ENCODE measurements around the gene UTS2R.

GRCh38 chr17:82373731-82374625 lies 2.4 kb downstream of the UTS2R start:
- TF ChIP-seq, protein P1, sequence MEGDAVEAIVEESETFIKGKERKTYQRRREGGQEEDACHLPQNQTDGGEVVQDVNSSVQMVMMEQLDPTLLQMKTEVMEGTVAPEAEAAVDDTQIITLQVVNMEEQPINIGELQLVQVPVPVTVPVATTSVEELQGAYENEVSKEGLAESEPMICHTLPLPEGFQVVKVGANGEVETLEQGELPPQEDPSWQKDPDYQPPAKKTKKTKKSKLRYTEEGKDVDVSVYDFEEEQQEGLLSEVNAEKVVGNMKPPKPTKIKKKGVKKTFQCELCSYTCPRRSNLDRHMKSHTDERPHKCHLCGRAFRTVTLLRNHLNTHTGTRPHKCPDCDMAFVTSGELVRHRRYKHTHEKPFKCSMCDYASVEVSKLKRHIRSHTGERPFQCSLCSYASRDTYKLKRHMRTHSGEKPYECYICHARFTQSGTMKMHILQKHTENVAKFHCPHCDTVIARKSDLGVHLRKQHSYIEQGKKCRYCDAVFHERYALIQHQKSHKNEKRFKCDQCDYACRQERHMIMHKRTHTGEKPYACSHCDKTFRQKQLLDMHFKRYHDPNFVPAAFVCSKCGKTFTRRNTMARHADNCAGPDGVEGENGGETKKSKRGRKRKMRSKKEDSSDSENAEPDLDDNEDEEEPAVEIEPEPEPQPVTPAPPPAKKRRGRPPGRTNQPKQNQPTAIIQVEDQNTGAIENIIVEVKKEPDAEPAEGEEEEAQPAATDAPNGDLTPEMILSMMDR (IDR thresholded peaks at IDR 0.05) = no peak
- no peak for TF ChIP-seq RCOR1 (IDR thresholded peaks at IDR 0.05; ENCODE audit: low read length)
- TF ChIP-seq YY1 (IDR thresholded peaks at IDR 0.05; ENCODE audit: low read depth) = no peak
- TF ChIP-seq IRF3 (IDR thresholded peaks at IDR 0.05; ENCODE audit: low read depth, low read length) = no peak
- TF ChIP-seq MXI1 (IDR thresholded peaks at IDR 0.05; ENCODE audit: low read depth, low read length) = no peak
- TF ChIP-seq JUND (IDR thresholded peaks at IDR 0.05) = no peak
- TF ChIP-seq EP300 (IDR thresholded peaks at IDR 0.05; ENCODE audit: borderline replicate concordance in 1 of 2, low read depth in 1 of 2, low read length in 1 of 2) = no peak
- TF ChIP-seq NFIC (IDR thresholded peaks at IDR 0.05; ENCODE audit: borderline replicate concordance) = no peak
- no peak for TF ChIP-seq CHD2 (IDR thresholded peaks at IDR 0.05; ENCODE audit: low read length, partially characterized antibody)
